Testis (tissue), 2 donors: ENCODE data around the gene ZNF276.

Experiments
- POLR2A ChIP-seq: fragments of 450-650 bp; IDR thresholded peaks from one replicate; pipeline ENCODE4 v1.6.1; 2017; ENCODE audit warnings: antibody characterized with exemption, mild to moderate bottlenecking, moderate library complexity
- TF ChIP-seq, protein P1 (sequence below), 3 experiments: fragments of 450-650 bp in 2 of 3; fragments of 200-600 bp in 1 of 3; sonication (generic) in 1 of 3; IDR thresholded peaks; one replicate each; pipeline ENCODE4 v1.5.1; 2016 to 2019; ENCODE audit warnings: antibody characterized with exemption in 3 of 3, mild to moderate bottlenecking in 2 of 3, moderate library complexity in 1 of 3

DNA sequence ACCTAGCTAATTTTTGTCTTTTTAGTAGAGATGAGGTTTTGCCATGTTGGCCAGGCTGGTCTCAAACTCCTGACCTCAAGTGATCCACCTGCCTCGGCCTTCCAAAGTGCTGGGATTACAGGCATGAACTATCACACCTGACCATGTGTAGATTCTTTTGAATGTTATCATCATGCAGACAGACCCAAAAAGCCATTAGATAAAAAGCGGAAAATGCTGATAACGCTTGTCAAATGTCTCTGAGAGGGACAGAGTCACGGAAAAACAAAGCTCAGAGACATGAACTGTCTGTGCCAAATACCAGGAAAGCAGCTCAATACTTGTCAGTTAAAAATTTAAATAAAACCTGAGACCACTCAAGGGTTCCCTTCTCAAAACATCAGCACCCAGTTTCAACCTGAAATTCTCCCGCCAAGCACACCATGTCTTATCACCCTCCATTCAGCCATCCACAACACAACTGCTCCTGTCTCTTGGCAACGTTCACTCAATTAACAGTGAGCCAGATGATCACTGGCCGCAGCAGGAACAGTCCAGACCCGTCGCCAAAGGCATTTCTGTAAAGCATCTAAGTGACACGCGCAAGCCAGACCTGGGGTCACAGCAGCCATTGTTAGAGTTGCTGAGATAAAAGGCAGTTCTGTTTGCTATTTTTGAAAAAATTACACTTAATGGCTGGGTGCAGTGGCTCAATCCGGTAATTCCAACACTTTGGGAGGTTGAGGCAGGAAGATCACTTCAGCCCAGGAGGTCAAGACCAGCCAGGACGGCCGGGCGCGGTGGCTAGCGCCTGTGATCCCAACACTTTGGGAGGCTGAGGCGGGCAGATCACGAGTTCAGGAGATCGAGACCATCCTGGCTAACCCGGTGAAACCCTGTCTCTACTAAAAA, 65.4 kb downstream of the ZNF276 start:
- TF ChIP-seq, protein P1, sequence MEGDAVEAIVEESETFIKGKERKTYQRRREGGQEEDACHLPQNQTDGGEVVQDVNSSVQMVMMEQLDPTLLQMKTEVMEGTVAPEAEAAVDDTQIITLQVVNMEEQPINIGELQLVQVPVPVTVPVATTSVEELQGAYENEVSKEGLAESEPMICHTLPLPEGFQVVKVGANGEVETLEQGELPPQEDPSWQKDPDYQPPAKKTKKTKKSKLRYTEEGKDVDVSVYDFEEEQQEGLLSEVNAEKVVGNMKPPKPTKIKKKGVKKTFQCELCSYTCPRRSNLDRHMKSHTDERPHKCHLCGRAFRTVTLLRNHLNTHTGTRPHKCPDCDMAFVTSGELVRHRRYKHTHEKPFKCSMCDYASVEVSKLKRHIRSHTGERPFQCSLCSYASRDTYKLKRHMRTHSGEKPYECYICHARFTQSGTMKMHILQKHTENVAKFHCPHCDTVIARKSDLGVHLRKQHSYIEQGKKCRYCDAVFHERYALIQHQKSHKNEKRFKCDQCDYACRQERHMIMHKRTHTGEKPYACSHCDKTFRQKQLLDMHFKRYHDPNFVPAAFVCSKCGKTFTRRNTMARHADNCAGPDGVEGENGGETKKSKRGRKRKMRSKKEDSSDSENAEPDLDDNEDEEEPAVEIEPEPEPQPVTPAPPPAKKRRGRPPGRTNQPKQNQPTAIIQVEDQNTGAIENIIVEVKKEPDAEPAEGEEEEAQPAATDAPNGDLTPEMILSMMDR (IDR thresholded peaks at IDR 0.05): no peak
- no peak for TF ChIP-seq POLR2A
